K562 (cell line): ENCODE data around the gene CDKN2D. TPM values are rescaled to one million over a fixed set of nuclear protein-coding genes. Genes with fewer than 3 reads are reported as not detected.

Source experiments
- ATF1 ChIP-seq, 2 experiments: fragments of 450-650 bp in 1 of 2; IDR thresholded peaks; 2 replicates each; pipeline ENCODE4 v1.6.1; 2016; ENCODE audit warnings: missing compliant biosample characterization in 1 of 2, missing genetic modification characterization in 1 of 2
- CCAR2 ChIP-seq: fragments of 200-400 bp; formaldehyde crosslinking; IDR thresholded peaks from 2 replicates; pipeline ENCODE4 v1.6.1; 2017; ENCODE audit warnings: mild to moderate bottlenecking, low read depth, low read length
- DPF2 ChIP-seq: fragments of 450-650 bp; IDR thresholded peaks from 2 replicates; pipeline ENCODE4 v1.6.1; 2016
- E2F1 ChIP-seq: sonication (generic); formaldehyde crosslinking; IDR thresholded peaks from 2 replicates; pipeline ENCODE4 v1.8.1; 2023; ENCODE audit warnings: mild to moderate bottlenecking, missing genetic modification reagents, moderate library complexity
- E4F1 ChIP-seq: fragments of 250-450 bp; sonication (Bioruptor Pico); IDR thresholded peaks from 2 replicates; pipeline ENCODE4 v1.5.0; 2021; ENCODE audit warnings: mild to moderate bottlenecking, borderline replicate concordance
- KDM5B ChIP-seq: fragments of 200-600 bp; sonication (generic); IDR thresholded peaks from 2 replicates; pipeline ENCODE4 v1.6.1; 2012; ENCODE audit warnings: low read depth, mild to moderate bottlenecking, moderate library complexity, low read length, control low read depth, inconsistent platforms; ENCODE audit not compliant: insufficient replicate concordance
- L3MBTL2 ChIP-seq: fragments of 450-650 bp; IDR thresholded peaks from 2 replicates; pipeline ENCODE4 v1.6.1; 2016; ENCODE audit warnings: mild to moderate bottlenecking, moderate library complexity
- LCOR ChIP-seq: sonication (generic); formaldehyde crosslinking; IDR thresholded peaks from 2 replicates; pipeline ENCODE4 v1.8.0; 2022; ENCODE audit warnings: mild to moderate bottlenecking, missing genetic modification reagents
- NFIC ChIP-seq: fragments of 450-650 bp; IDR thresholded peaks from 2 replicates; pipeline ENCODE4 v1.6.1; 2017; ENCODE audit warnings: mild to moderate bottlenecking, inconsistent platforms
- SMARCB1 ChIP-seq: IDR thresholded peaks from 2 replicates; pipeline ENCODE4 v1.6.1; 2011; ENCODE audit warnings: improper control_type of control experiment, low read depth; ENCODE audit not compliant: insufficient read length
- SP1 ChIP-seq: sonication (generic); formaldehyde crosslinking; IDR thresholded peaks from 2 replicates; pipeline ENCODE4 v1.8.1; 2022; ENCODE audit warnings: mild to moderate bottlenecking, missing genetic modification reagents
- VEZF1 ChIP-seq: fragments of 200-800 bp; sonication (Bioruptor generic); IDR thresholded peaks from 2 replicates; pipeline ENCODE4 v1.6.1; 2017; ENCODE audit warnings: missing genetic modification characterization, missing compliant biosample characterization
- YBX1 ChIP-seq: fragments of 450-650 bp; IDR thresholded peaks from 2 replicates; pipeline ENCODE4 v1.7.1; 2016; ENCODE audit warnings: mild to moderate bottlenecking
- ZBTB7A ChIP-seq: IDR thresholded peaks from 2 replicates; pipeline ENCODE4 v1.6.1; 2011; ENCODE audit warnings: low read depth, mild to moderate bottlenecking, low read length, moderate library complexity, borderline replicate concordance; ENCODE audit not compliant: control insufficient read depth
- ZBTB8A ChIP-seq: fragments of 450-650 bp; IDR thresholded peaks from 2 replicates; pipeline ENCODE4 v1.6.1; 2018; ENCODE audit warnings: mild to moderate bottlenecking, moderate library complexity; ENCODE audit not compliant: partially characterized antibody
- ZKSCAN1 ChIP-seq: fragments of 150-350 bp; IDR thresholded peaks from 2 replicates; pipeline ENCODE4 v1.6.1; 2016; ENCODE audit warnings: low read depth, low read length
- ZNF121 ChIP-seq: sonication (generic); formaldehyde crosslinking; conservative IDR thresholded peaks from 2 replicates; pipeline ENCODE4 v1.8.0; 2022; ENCODE audit warnings: missing genetic modification reagents
- ZNF232 ChIP-seq: sonication (generic); formaldehyde crosslinking; IDR thresholded peaks from 2 replicates; pipeline ENCODE4 v1.8.0; 2022; ENCODE audit warnings: mild to moderate bottlenecking, missing genetic modification reagents
- ZNF263 ChIP-seq: sonication (generic); formaldehyde crosslinking; IDR thresholded peaks from 2 replicates; pipeline ENCODE4 v1.8.0; 2022; ENCODE audit warnings: mild to moderate bottlenecking, missing genetic modification reagents, borderline replicate concordance
- ZNF324 ChIP-seq: fragments of 250-450 bp; sonication (Bioruptor Pico); IDR thresholded peaks from 2 replicates; pipeline ENCODE4 v1.4.0; 2020; ENCODE audit warnings: mild to moderate bottlenecking
- ZNF354B ChIP-seq: fragments of 250-450 bp; sonication (Bioruptor Pico); IDR thresholded peaks from 2 replicates; pipeline ENCODE4 v1.4.0; 2020
- ZNF764 ChIP-seq: fragments of 250-450 bp; sonication (Bioruptor Pico); IDR thresholded peaks from 2 replicates; pipeline ENCODE4 v1.4.0; 2020; ENCODE audit warnings: low read depth, mild to moderate bottlenecking, moderate library complexity
- polyA plus RNA-seq, 8 experiments: library from polyadenylated mRNA; depleted of rRNA in 4 of 8; stranded (reverse) in 5 of 8; unstranded in 3 of 8; fragments of >200 nt; fragmentation: Nextera tagmentation in 2 of 8; fragmentation: Illumina TruSeq in 1 of 8; extraction: Ambion mirVana in 2 of 8; extraction: Trizol in 1 of 8; gene quantifications; 2 replicates each; pipeline versions ENCODE4 v1.2.1 to v1.2.3, GENCODE V29; 2011 to 2014; ENCODE audit warnings: inconsistent platforms in 1 of 8, missing spikeins in 1 of 8
- total RNA-seq, 7 experiments: library from RNA; depleted of rRNA in 6 of 7; stranded (reverse); fragments of >200 nt in 6 of 7; fragmentation: Illumina TruSeq in 2 of 7; extraction: Trizol in 2 of 7; gene quantifications; 2 replicates each; pipeline versions ENCODE4 v1.2.1 to v1.2.3, GENCODE V29; 2011 to 2021; ENCODE audit warnings: low replicate concordance in 1 of 7
- TF ChIP-seq, protein P1 (sequence below): fragments of 450-650 bp; formaldehyde crosslinking; IDR thresholded peaks from 2 replicates; pipeline ENCODE4 v1.4.0; 2020; ENCODE audit warnings: mild to moderate bottlenecking, moderate library complexity

CDKN2D gene
- total and polyA plus RNA-seq, 9 of the 15 experiments (the other 6 are each of a cell fraction or from before 2014, with no cell fraction given) = 0.41 to 8.2 (median 3.7) TPM

- no peak for TF ChIP-seq ZNF232 (CRISPR knock-in tag)
- TF ChIP-seq DPF2 = 0 out of 2 replicates have a peak, but pooled peaks have one; percentile 47
- no peak for TF ChIP-seq L3MBTL2
- no peak for TF ChIP-seq KDM5B
- 0 out of 2 replicates have a peak, but pooled peaks have one; percentile 28 for TF ChIP-seq VEZF1
- peak; percentile 76; the same call in 1 of the 2 replicates for TF ChIP-seq ZNF121 (CRISPR knock-in tag)
- no peak for TF ChIP-seq E4F1 (CRISPR knock-in tag)
- no peak for TF ChIP-seq ATF1 (CRISPR knock-in tag; IDR thresholded peaks at IDR 0.05)
- TF ChIP-seq ATF1 (tag; IDR thresholded peaks at IDR 0.05) = peak; percentile 13; the same call in 1 of the 2 replicates
- no peak for TF ChIP-seq CCAR2
- no peak for TF ChIP-seq ZNF324 (CRISPR knock-in tag)
- no peak for TF ChIP-seq NFIC
- no peak for TF ChIP-seq LCOR (CRISPR knock-in tag)
- no peak for TF ChIP-seq YBX1
- TF ChIP-seq ZNF764 (CRISPR knock-in tag) = no peak
- TF ChIP-seq SMARCB1 = no peak
- TF ChIP-seq ZNF354B = no peak
- TF ChIP-seq ZKSCAN1 = no peak
- peak; percentile 18; the same call in 1 of the 2 replicates for TF ChIP-seq ZNF263 (CRISPR knock-in tag)
- TF ChIP-seq SP1 (CRISPR knock-in tag) = 0 out of 2 replicates have a peak, but pooled peaks have one; percentile 31
- no peak for TF ChIP-seq ZBTB8A
- TF ChIP-seq, protein P1, sequence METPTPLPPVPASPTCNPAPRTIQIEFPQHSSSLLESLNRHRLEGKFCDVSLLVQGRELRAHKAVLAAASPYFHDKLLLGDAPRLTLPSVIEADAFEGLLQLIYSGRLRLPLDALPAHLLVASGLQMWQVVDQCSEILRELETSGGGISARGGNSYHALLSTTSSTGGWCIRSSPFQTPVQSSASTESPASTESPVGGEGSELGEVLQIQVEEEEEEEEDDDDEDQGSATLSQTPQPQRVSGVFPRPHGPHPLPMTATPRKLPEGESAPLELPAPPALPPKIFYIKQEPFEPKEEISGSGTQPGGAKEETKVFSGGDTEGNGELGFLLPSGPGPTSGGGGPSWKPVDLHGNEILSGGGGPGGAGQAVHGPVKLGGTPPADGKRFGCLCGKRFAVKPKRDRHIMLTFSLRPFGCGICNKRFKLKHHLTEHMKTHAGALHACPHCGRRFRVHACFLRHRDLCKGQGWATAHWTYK (CRISPR knock-in tag) = no peak
- no peak for TF ChIP-seq E2F1
- peak; percentile 37; the same call in 1 of the 2 replicates for TF ChIP-seq ZBTB7A
These were observed 50.9 kb downstream of the CDKN2D start (continued) for GRCh38 chr19:10517760-10518443.
